Activated CD8-positive, alpha-beta memory T cell treated with anti-CD3 and anti-CD28 coated beads for 4 hours (primary cell): Measurements from ENCODE around the gene PIWIL4.
"Not testable (repeated sequence)": the region's sequence is repeated elsewhere in the genome, so short reads cannot be mapped to it uniquely, and the experiment has no call there.

Source experiments
- DNase-seq, 2 donors: peaks; one replicate each; pipeline ENCODE4 v3.0.0-alpha.2; 2020; ENCODE audit warnings: low read depth in 2 of 2

PIWIL4 gene

DNA sequence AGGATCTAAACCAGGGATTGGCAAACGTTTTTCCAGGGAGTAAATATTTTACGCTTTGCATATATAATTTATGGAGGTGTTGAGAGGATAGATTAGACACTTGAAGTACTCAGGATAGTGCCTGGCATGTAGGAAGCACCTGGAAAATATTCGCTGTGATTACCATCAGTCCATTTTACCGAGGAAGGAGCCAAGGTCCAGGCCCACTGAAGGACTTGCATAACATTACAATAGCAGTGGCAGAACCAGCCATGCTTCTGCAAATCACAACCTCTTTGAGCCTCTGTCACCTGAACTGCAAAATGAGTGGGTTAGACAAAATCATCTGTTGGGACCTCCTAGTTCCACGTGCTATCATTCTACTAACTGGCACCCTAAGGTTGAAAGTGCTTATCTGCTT is 18.0 kb upstream of the PIWIL4 start:
- no peak for DNase-seq

GRCh38 chr11:94550513-94550912 is 16.7 kb upstream of the PIWIL4 start:
- DNase-seq = no peak

GRCh38 chr11:94553938-94554337 is 13.2 kb upstream of the PIWIL4 start:
- no peak for DNase-seq

- DNase-seq = not testable (repeated sequence)
These were observed 11.3 kb upstream of the PIWIL4 start for GRCh38 chr11:94555752-94556329.

- no peak for DNase-seq
These were observed 9.7 kb upstream of the PIWIL4 start for GRCh38 chr11:94557421-94557820.

DNA sequence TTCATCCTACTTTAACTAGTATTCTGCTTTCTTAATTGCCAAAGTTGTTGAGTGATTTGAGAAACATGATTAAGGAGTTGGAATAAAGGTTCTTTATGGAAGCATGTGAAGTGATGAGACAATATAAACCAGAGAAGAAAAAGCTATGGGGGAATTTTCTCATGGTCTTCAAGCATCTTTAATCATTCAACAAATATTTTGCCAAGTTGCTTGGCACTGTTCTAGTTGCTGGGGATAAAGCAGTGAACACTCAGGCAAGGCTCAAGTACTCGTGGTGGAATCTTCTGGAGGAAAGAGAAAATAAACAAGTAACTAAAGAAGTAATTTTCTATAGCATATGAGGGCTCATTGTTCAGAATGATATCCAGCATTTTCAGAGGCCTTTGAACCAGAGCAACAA is 9.2 kb upstream of the PIWIL4 start:
- no peak for DNase-seq

DNA sequence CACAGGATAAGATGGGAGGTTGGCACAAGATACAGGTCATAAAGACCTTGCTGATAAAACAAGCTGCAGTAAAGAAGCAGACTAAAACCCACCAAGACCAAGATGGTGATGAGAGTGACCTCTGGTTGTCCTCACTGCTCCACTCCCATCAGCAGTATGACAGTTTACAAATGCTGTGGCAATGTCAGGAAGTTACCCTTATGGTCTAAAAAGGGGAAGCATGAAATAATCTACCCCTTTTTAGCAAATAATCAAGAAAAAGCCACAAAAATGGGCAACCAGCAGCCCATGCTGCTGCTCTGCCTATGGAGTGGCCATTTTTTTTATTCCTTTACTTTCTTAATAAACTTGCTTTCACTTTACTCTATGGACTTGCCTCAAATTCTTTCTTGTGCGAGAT is 8.7 kb upstream of the PIWIL4 start:
- DNase-seq = no peak

DNA sequence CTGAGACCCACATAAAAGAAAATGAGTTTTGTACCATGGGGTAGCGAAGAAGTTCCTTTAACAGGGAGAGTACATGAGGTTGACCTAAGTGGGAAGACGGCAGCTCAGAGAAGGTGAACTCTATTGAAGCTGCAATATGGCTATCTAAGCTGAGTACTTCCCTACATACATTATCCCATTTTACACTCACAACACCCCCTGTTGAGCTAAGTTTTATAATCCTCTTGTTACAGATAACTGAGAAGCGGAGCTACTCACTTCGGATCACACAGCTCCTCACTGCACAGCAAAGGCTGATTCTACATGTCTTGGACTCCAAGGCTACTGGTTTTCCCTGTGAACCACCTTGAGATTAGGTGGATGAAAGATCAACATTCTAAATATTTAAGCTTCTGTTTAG is 8.2 kb upstream of the PIWIL4 start:
- DNase-seq = no peak

GRCh38 chr11:94559361-94559760 is 7.8 kb upstream of the PIWIL4 start:
- DNase-seq = no peak

DNA sequence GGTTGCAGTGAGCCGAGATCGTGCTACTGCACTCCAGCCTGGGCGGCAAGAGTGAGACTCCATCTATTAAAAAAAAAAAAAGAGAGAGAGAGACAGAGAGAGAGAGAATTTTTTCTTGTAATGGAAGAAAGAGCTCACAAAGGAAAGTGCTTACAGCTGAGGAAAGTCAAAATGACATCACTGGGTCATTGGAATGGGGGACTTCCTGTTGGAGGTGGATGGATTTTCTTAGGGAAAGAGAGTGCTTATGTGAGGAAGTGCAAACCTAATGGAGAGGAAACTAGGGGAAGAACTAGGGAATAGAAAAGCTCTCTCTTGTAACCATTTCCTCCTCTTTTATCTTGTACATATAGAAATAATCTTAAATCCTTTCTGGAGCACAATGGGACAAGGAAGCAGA is 6.3 kb upstream of the PIWIL4 start:
- DNase-seq = no peak

DNA sequence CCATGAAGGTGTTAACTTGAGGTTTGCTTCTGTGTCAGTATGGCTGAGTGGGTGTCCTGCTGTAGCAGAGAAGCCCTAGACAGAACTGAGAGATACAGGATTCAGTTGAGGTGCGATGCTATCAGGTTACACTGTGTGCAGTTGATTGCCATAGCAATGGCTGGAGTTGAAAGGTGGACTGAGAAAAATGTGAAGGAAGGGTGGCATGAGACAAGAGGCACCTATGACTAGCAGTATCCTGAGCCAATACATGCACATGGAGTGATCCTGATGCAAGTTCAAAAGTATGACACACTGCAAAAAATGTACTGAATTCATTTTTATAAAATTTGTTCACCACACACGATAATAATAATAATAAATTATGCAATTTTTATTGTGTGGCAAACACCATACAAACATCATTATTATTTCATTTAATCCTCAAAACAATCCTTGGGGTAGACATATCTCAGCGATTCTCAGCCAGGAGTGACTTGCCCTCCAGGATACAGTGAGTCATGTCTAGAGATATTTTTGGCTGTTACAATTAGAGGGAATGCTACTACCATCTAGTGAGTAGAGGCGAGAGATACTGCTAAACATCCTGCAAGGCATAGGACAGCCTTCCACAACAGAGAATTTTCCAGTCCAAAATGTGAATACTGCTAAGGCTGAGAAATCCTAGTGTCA is 3.9 kb upstream of the PIWIL4 start:
- DNase-seq = no peak

DNA sequence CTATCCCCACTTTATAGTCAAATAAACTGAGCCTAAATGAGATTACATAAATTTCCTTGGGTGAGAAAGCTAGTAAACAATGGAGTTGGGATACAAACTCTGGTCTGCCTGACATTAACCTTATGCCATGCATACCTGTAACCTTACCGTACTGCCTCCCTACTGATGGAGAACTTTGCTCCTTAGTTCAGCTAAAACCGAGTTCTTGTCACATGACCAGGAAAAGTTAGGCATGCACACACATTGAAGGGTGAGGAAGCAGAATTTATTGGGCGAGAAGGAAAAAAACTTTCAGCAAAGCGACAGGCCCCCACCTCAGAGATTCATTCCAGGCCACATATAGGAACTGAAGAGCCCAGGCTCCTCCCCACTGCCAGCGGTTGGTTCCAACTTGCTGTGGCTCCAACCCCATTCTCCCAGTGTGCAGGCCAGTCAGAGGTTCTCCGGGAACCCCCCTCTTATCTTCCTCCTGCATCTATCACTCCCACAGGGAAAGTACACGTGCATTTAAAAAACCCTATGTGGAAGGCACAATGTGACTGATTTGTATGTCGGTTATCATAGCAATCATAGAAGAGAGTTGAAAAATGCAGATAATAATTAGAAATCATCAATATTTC is 3.2 kb upstream of the PIWIL4 start:
- DNase-seq = no peak

DNA sequence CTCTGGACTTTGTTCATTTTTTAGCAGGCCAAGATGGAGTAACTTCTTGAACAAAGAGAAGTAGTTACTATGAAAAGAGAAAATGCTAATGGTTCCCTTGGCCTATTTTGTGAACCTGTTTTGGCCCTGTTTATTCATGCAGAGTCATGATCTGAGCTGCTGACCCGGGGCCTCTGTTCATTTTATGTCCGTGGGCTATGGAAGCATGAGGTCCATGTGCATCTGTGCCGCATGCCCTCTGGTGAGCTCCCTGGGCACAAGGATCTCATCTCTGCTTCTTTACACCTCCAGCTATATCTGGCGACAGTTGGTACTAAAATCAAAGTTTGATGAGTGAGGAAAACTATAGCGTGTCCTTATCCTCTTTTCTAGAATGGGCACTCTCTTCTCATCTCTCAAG is 1.0 kb downstream of the PIWIL4 start:
- DNase-seq = no peak

DNA sequence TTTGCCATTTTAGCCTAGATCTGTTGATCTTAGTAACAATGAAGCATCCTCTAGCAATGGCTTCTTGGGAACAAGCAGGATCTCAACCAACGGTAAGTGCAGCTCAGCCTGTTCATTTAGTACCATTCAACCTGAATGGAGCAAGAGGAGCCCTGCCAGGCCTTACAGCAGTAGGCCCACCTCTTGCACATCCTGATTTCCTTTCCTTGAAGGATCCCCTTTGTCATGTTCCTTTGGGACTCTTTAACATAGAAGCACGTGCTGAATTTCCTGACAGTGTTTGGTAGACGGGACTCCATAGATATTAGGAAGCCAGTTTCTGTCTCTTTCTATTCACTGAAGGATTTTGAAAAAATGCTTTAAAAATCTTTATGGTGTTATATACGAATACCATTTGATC is 1.5 kb downstream of the PIWIL4 start:
- DNase-seq = no peak

DNA sequence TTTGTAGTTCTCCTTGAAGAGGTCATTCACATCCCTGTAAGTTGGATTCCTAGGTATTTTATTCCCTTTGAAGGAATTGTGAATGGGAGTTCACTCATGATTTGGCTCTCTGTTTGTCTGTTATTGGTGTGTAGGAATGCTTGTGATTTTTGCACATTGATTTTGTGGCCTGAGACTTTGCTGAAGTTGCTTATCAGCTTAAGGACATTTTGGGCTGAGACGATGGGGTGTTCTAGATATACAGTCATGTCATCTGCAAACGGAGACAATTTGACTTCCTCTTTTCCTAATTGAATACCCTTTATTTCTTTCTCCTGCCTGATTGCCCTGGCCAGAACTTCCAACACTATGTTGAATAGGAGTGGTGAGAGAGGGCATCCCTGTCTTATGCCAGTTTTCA is 5.8 kb downstream of the PIWIL4 start:
- not testable (repeated sequence) for DNase-seq

DNA sequence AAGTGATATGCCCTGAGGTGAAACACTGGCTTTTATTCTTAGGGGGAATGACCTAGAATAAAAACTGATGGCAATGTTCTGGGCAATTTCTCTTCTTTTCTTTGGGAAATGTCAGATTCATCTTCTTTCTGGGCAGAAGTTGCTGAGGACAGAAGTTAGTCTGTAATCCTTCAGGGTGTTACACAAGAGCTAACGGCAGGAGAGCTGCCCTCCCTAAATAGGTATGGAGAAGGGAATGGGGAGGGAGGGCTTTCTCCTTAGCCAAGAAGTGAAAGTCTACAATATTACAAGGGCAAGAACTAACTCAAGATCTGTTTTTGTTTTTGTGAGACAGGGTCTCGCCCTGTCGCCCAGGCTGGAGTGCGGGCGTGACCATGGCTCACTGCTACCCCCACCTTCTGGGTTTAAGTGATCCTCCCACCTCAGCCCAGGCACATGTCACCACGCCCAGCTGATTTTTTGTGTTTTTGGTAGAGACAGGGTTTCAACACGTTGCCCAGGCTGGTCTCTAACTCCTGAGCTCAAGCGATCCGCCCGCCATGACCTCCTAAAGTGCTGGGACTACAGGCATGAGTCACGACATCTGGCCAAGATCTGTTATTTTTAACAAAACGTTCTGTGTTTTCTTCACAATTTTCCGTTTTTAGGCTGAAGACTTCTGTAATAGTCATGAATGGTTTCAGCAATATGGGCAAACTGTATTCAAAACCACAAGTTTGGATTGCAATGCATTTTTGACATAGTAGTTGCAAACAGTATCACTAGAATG is 7.2 kb downstream of the PIWIL4 start:
- no peak for DNase-seq

GRCh38 chr11:94576306-94576705 is 9.1 kb downstream of the PIWIL4 start:
- DNase-seq = no peak

DNA sequence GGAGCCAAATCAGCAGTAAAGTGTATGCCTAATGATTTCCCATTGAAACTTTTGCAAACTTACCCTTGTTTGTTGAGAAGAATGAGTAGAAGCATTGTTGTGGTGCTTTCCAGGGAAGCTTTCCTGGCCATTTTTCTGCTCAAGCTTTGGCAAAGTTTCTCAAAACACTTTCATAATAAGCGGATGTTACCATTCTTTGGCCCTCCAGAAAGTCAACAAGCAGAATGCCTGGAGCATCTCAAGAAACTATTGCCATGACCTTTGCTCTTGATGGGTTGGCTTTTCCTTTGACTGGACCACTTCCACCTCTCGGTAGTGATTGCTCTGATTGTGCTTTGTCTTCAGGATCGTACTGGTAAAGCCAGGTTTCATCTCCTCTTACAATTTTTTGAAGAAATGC is 10.7 kb downstream of the PIWIL4 start:
- no peak for DNase-seq

- no peak for DNase-seq
These were observed 14.8 kb downstream of the PIWIL4 start for GRCh38 chr11:94581926-94582325.

DNA sequence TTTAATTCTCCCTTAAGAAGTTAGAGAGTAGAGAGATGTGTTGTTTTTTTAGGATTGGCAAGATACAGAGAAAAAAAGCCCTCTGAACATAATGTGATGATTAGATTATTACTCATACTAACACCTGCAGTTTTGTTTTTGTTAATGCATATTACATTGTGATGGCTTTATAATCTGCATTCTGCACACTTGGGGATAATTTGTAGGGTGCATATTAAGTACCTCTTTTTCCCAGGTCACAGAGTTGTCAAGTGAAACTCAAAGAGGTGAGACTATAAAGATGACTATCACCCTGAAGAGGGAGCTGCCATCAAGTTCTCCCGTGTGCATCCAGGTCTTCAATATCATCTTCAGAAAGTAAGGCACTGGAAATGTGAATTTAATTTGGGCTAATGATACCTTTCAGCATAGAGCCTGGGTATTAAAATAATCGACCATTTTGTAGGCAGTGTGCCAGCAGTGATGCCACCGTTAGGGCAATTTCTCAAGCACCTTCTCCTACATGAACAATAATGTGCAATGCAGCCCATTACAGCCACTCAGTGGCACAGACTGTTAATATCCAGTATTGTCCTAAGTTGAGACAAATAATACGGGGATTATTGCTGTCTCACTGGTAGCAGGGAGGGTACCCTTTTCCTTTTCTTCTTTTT is 16.2 kb downstream of the PIWIL4 start:
- DNase-seq = no peak

DNA sequence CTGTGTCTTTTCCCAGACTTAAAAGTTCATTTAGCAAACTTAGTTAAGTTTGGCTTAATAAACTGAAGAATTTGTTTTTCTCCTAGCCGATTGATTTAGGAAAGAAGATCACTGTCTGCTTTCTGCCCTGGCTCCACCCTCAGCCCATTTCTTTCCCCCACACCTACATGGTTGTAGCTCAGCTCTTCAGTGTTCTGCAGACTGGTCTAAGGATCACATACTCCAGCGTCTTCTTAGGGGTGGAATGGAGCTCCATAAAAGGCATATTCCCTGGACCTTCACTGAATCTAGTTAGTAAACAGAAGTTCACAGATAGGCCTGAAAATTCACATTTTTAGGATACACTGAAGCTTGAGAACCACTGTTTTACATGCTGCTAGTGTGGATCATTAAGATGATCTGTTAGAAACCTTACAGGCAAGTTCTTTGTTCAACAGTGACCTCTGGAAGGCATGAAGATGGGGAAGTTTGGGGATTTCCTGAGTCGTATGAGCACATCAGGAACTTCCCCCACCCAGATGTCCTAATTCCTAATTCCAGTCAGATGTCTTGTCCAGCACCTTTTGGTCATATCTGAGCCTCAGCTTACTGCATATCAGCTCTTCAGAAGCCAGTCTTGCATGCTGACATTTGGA is 16.8 kb downstream of the PIWIL4 start:
- DNase-seq = no peak

- no peak for DNase-seq
These were observed 17.8 kb downstream of the PIWIL4 start for GRCh38 chr11:94584978-94585377.
